Measurements from ENCODE around the gene SMAD4. TPM values are rescaled to one million over a fixed set of nuclear protein-coding genes. Genes with fewer than 3 reads are reported as not detected.

The SMAD4 gene
- total and polyA plus RNA-seq, 2 of the 13 experiments (the other 11 are each of a cell fraction or from before 2014, with no cell fraction given) = 70.2 to 72.0 TPM

GRCh38 chr18:51132256-51132935, 102.4 kb downstream of the SMAD4 start (continued):
- no peak for TF ChIP-seq KLF12 (CRISPR knock-in tag; IDR thresholded peaks at IDR 0.05; ENCODE audit: borderline replicate concordance)

DNA sequence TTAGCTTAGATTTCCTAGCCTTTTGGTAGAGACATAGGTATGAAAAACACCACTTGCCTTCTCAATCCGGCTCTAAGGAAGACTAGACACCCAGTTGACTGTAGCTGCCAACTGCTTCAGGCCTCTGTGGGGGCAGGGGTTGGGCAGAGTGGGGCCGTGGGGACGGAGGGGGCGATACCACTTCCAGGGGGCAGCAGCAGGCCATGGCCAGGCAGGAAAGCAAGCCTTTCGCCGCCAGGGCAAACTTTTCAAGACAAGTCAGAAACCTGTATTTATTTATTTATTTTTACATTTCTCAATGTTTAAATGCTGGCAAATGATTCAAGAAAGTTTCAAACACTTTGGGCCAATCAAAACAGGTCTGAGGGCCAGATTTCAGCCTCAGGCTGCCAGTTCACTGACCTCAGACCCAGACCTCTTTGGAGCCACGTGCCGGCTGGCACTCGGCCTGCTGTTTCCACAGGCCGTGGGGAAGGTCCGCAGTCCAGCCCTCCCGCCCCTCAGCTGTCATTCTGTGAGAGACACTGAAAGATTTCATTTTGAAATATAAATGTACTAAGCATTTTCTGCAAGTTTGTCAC, 103.7 kb downstream of the SMAD4 start:
- no peak overlapping the region; a peak in 1 of 6 replicates for H3K4me3 ChIP-seq (replicated peaks in 1 of 3; ENCODE audit: insufficient read depth in 1 of 3, low read depth in 2 of 3, low read length in 3 of 3)
- no peak overlapping the region for H2AFZ ChIP-seq (ENCODE audit: low read length)
- no peaks in the 10 kb centered on the region for H3K9me3 ChIP-seq (ENCODE audit: low read length)
- POLR2A ChIA-PET = interaction anchor here (1.5 kb wide), 1 partner anchor 64 kb away, joined by 5 read pairs; the partner anchor contains the start of gene MEX3C
- H3K4me1 ChIP-seq (ENCODE audit: insufficient read depth, low read length) = peaks cover 34% of the 10 kb centered on the region
- intact Hi-C loops (cut with micrococcal nuclease; ENCODE audit: unreplicated experiment) (no loop called here), in situ Hi-C loops (cut with HindIII; ENCODE audit: extremely low pct_ligation_motif_present, low pct_unique_long_range_greater_than_20kb) (no loop called here)
- no peaks in the 10 kb centered on the region for H3K36me3 ChIP-seq (replicated peaks in 1 of 2; ENCODE audit: control insufficient read depth in 1 of 2, insufficient read depth in 2 of 2, low read length in 2 of 2)
- CTCF ChIA-PET (ENCODE audit: low intra/inter-chr PET ratio, low total read pairs) = interaction anchor here (0.6 kb wide), 1 partner anchor 10 kb away, joined by 3 read pairs; no protein-coding TSS in a partner anchor
- FAIRE-seq (peak; percentile 43), ATAC-seq (peak; percentile 82), DNase-seq (ENCODE audit: low spot score) (peak; percentile 41)
- H4K20me1 ChIP-seq (ENCODE audit: insufficient read depth, low read length) = no peaks in the 10 kb centered on the region
- H3K4me2 ChIP-seq (ENCODE audit: low read depth, low read length) = peak overlapping the region; percentile 39
- BruUV-seq (replicated peaks) = no TSS peak
- no peaks in the 10 kb centered on the region for H3K79me2 ChIP-seq (ENCODE audit: insufficient read depth, low read length)
- WGBS (ENCODE audit: low lambda C conversion rate) = 2% methylated on average over 11 of the region's 12 CpGs
- no peak overlapping the region for H3K27ac ChIP-seq (ENCODE audit: extremely low read length, insufficient read depth, low read length)
- H3K27me3 ChIP-seq (ENCODE audit: control insufficient read depth in 1 of 2, insufficient read depth in 2 of 2, low read length in 2 of 2) = peaks cover 1 to 4% of the 10 kb centered on the region in 2 experiments; a peak in 2 of 5 replicates
- no peak overlapping the region for H3K9ac ChIP-seq (ENCODE audit: insufficient read depth, low read depth, low read length)
- TF ChIP-seq TFAP4 (IDR thresholded peaks at IDR 0.05; ENCODE audit: borderline replicate concordance, low read depth) (no peak), ERF (CRISPR knock-in tag; IDR thresholded peaks at IDR 0.05) (peak; percentile 40; the same call in 1 of the 2 replicates), RARA (CRISPR knock-in tag; IDR thresholded peaks at IDR 0.05) (0 out of 2 replicates have a peak, but pooled peaks have one; percentile 30), MIER3 (CRISPR knock-in tag; IDR thresholded peaks at IDR 0.05; ENCODE audit: borderline replicate concordance) (no peak), MIXL1 (CRISPR knock-in tag; IDR thresholded peaks at IDR 0.05) (no peak), TGIF2 (CRISPR knock-in tag; IDR thresholded peaks at IDR 0.05) (peak; percentile 50; the same call in 1 of the 2 replicates), KAT7 (CRISPR knock-in tag; IDR thresholded peaks at IDR 0.05; ENCODE audit: borderline replicate concordance) (no peak), POLR2G (IDR thresholded peaks at IDR 0.05; ENCODE audit: low read depth, low read length) (no peak), HHEX (CRISPR knock-in tag; IDR thresholded peaks at IDR 0.05) (no peak), SIN3B (IDR thresholded peaks at IDR 0.05; ENCODE audit: low read length) (no peak), ZNF335 (CRISPR knock-in tag; IDR thresholded peaks at IDR 0.05) (no peak), ISL2 (CRISPR knock-in tag; IDR thresholded peaks at IDR 0.05) (no peak), SIX1 (CRISPR knock-in tag; IDR thresholded peaks at IDR 0.05; ENCODE audit: borderline replicate concordance) (no peak), RFX1 (IDR thresholded peaks at IDR 0.05) (no peak), RBM22 (optimal IDR thresholded peaks at IDR 0.05; ENCODE audit: low read length) (no peak), ARNT2 (CRISPR knock-in tag; IDR thresholded peaks at IDR 0.05; ENCODE audit: low read depth) (0 out of 2 replicates have a peak, but pooled peaks have one; percentile 30), TARDBP (CRISPR knock-in tag; IDR thresholded peaks at IDR 0.05) (0 out of 2 replicates have a peak, but pooled peaks have one; percentile 36)
- TF ChIP-seq, protein P1, sequence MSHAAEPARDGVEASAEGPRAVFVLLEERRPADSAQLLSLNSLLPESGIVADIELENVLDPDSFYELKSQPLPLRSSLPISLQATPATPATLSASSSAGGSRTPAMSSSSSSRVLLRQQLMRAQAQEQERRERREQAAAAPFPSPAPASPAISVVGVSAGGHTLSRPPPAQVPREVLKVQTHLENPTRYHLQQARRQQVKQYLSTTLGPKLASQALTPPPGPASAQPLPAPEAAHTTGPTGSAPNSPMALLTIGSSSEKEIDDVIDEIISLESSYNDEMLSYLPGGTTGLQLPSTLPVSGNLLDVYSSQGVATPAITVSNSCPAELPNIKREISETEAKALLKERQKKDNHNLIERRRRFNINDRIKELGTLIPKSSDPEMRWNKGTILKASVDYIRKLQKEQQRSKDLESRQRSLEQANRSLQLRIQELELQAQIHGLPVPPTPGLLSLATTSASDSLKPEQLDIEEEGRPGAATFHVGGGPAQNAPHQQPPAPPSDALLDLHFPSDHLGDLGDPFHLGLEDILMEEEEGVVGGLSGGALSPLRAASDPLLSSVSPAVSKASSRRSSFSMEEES (CRISPR knock-in tag; IDR thresholded peaks at IDR 0.05) = 0 out of 2 replicates have a peak, but pooled peaks have one; percentile 38
- TF ChIP-seq, protein P2, sequence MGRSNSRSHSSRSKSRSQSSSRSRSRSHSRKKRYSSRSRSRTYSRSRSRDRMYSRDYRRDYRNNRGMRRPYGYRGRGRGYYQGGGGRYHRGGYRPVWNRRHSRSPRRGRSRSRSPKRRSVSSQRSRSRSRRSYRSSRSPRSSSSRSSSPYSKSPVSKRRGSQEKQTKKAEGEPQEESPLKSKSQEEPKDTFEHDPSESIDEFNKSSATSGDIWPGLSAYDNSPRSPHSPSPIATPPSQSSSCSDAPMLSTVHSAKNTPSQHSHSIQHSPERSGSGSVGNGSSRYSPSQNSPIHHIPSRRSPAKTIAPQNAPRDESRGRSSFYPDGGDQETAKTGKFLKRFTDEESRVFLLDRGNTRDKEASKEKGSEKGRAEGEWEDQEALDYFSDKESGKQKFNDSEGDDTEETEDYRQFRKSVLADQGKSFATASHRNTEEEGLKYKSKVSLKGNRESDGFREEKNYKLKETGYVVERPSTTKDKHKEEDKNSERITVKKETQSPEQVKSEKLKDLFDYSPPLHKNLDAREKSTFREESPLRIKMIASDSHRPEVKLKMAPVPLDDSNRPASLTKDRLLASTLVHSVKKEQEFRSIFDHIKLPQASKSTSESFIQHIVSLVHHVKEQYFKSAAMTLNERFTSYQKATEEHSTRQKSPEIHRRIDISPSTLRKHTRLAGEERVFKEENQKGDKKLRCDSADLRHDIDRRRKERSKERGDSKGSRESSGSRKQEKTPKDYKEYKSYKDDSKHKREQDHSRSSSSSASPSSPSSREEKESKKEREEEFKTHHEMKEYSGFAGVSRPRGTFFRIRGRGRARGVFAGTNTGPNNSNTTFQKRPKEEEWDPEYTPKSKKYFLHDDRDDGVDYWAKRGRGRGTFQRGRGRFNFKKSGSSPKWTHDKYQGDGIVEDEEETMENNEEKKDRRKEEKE (IDR thresholded peaks at IDR 0.05) = no peak
